Left kidney (tissue), 2 donors: ENCODE results near the gene SH2D4B. TPM values are rescaled to one million over a fixed set of nuclear protein-coding genes. Genes with fewer than 3 reads are reported as not detected.
"Not testable (repeated sequence)": the region's sequence is repeated elsewhere in the genome, so short reads cannot be mapped to it uniquely, and the experiment has no call there.

Experiments used
- DNase-seq: peaks from one replicate; pipeline ENCODE4 v3.0.0-alpha.2; 2013
- polyA plus RNA-seq: library from polyadenylated mRNA; unstranded; fragments of 120-200 nt; gene quantifications from one replicate; pipeline ENCODE4 v1.2.1, GENCODE V29; 2013; ENCODE audit not compliant: insufficient read length

Gene SH2D4B
- polyA plus RNA-seq, 1 donor = 0.15 TPM

DNA sequence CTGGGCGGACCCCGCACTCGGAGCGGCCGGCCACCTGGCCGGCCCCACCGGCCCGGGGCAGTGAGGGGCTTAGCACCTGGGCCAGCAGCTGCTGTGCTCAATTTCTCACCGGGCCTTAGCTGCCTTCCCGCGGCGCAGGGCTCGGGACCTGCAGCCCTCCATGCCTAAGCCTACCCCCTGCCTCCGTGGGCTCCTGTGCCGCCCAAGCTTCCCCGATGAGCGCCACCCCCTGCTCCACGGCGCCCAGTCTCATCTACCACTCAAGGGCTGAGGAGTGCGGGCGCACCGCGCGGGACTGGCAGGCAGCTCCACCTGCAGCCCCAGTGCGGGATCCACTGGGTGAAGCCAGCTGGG, 5.6 kb downstream of the SH2D4B start:
- not testable (repeated sequence) for DNase-seq

GRCh38 chr10:80544316-80544953, 6.7 kb downstream of the SH2D4B start:
- DNase-seq = no peak

DNA sequence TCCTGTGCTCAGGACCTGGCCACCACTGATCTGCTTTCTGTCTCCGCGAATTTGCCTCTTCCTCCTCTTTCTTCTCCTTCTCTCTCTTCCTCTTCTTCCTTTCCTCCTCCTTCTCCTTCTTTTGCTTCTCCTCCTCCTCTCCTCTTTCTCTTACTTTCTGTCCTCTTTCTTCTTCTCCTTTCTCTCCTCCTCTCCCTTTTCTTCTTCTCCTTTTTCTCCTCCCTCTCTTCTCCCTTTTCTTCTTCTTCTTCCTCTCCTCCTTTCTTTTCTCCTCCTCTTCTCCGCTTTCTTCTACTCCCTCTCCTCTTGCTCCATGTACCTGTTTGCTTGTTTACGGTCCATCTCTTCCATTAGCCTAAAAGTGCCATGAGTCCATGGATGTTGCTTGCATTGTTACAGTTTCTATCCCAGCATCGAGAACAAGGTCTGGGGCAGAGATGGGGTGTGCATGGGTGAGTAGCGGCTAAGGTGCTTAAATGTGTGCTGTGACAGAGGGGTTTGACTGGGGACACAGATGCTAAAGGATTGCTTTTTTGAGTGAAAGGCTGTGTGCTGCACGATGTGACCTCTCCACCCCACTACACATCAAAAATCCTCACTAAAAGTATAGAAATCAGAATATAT, 7.7 kb downstream of the SH2D4B start:
- no peak for DNase-seq

DNA sequence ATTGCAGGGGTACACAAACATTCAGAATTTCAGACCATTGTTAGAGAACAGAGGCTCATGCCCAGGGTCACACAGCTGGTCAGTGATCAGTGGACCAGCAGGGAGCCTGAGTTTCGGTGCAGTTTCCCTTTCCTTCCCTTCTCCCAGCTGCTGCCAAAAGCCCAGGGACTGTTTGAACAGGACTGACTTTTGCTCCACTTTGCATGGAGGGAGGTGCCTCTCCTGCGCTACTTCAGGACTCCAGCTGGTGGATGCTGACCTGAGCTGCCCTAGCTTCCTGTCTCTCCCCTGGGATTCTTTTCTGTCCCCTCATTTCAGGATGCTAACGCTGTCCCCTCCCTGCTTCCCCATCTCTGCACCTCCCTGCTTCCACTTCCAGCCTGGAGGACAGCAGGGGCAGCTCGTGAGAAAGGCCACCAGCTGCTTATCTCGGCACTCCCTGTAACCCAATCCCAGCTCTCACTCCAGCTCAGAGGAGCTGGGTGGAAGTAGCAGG, 14.5 kb downstream of the SH2D4B start:
- no peak for DNase-seq

- DNase-seq = no peak
Measured at GRCh38 chr10:80553436-80553835, 15.7 kb downstream of the SH2D4B start.

DNA sequence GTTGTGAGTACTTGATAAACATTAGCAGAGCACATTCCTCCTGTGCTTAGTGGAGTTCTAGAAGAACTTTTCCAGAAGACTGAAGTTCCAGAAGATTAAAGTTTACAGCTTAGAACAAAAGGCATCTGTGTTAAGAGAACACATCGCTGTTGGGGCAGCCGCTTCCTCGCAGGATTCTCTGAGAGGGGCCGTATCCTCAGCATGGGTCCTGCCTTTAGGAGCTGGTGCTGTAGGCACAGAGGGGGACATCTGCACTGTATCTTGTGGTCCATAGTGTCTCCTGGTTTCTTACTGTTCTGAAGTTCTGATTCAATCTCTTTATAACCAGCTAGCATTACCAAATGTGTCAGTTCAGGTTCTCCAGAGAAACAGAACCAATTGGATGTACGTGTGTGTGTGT, 16.3 kb downstream of the SH2D4B start:
- DNase-seq = no peak

DNA sequence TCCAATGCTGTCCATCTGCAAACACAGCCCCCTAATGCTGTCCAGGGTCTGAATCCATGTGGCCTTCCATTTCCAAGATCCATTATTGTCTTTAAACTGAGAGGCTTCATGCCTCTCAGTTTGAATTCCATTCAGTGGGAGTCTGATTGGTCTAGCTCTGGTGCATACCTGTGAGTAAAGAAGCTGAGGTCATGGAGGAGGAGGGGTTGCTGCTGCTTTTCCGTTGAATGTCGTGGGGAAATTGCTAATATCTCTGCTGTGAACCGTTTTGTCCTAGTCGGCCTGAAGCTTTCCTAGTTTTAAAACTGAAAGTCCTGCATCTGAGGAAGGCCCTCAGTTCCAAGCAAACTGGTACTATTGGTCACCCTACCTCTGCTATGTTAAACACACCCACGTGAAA, 17.7 kb downstream of the SH2D4B start:
- no peak for DNase-seq

DNA sequence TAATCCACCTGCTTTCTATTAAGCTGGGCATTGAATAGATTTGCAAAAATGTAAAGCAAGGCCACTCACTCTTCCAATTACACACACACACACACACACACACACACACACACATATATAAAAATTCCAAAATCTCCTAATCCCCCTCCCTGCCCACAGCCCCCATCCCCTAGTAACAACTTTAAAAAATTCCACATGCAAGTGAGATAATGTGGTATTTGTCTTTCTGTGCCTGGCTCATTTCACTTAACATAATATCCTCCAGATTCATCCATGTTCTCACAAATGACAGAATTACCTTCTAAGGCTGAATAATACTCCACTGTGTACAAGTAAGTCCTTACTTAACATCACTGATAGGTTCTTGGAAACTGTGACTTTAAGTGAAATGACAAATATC, 24.2 kb downstream of the SH2D4B start:
- no peak for DNase-seq

- no peak for DNase-seq
Measured at GRCh38 chr10:80567292-80567691, 29.6 kb downstream of the SH2D4B start.

DNA sequence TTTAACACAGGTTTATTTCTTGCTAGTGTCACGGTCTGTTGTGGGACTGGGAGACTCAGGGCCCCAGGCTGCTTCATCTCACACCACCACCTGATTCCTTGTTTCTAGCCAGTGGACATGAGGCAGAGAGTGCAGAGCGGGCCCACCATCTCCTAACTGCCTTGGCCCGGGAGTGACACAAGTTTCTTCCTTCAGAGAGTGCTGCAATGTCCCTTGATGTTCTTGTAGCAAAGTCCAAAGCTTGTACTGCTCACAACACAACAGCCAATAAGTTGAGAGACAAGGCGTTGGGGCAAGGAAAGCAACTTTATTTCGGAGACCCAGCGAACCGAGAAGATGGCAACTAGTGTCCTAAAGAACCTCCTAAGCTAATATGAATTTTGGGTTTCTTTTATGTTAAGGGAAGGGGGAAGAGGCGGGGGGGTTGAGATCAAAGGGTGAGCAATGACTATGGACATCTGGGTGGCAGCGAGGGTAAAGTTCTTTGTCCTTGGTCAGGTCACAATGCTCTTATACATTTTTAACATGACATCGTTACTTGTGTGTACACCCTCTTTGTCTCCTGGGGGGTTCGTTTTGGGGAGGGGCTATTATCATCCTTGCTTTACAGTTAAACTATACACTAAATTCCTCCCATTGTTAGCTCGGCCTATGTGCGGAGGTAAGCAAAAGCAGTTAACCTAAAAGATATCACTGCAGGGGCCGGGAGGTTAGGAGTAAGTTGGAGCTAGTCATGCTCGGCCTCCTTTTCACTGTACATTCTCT, 31.6 kb downstream of the SH2D4B start:
- no peak for DNase-seq

- DNase-seq = no peak
Measured at GRCh38 chr10:80571352-80571751, 33.6 kb downstream of the SH2D4B start.

DNA sequence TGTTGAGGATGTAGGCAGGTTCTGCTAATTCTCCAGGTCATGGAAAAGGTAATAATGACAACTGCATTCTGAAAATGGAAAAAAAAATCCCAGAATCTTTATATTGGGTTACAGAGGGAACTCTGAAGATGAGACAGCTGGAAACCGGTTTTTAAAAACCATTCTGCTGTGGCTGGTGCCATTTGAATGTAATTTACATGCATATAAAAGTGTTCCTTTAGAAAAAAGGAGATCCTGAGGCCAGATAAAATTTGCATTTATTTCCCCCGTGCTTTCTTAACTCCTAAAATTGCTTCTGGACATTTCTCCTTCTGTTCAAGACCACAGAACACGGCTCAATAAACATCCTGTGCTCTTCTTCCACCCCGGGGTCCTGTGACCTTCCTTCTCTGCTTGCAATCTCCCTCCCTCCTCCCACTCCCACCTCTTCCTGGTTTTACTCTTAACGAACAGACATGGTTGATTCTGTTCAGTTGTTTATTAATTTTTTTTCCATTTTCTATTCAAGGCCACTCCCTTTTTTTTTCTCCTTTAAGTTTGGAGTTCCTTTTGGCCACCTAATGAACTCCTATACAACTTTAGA, 41.6 kb downstream of the SH2D4B start:
- DNase-seq = no peak

DNA sequence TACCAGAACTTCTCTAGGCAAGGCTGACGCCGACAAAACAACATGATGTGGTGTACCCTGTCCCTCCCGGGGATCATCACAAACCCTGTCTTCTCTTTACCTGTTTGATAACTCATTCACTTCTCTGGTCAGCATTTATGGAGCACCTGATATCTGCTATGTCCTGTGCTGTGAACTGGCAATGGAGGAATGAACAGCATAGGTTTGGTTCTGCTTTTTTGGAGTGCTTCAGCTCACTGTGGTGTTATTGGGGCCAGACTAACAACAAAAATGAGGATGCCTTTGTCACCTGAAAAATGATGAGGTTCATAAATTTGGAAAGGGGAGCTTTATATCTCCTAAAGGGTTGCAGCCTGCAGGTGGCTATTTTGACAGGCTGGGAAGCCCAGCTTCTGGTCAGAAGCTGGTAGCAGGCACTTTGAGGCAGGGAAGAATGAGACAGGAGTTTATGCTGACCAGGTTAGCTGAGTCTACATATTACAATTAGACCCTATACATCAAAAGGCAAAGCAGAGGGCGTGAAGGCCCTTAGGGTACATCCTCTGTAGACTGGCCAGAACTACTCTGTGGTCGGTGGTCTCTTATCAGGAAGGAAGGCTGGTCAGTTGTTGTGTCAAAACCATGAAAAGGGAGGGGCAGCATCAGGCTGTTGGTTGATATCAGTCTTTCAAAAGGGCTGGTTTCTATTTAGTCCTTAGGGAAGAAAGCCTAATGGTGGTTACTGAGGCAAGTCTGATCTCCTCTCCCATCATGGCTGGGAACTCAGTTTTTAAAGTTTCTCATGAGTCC, 42.3 kb downstream of the SH2D4B start:
- no peak for DNase-seq

GRCh38 chr10:80580638-80581468, 43.2 kb downstream of the SH2D4B start:
- DNase-seq = no peak

- no peak for DNase-seq
Measured at GRCh38 chr10:80581469-80581835, 43.8 kb downstream of the SH2D4B start.

GRCh38 chr10:80582286-80582960, 44.7 kb downstream of the SH2D4B start:
- DNase-seq = no peak

DNA sequence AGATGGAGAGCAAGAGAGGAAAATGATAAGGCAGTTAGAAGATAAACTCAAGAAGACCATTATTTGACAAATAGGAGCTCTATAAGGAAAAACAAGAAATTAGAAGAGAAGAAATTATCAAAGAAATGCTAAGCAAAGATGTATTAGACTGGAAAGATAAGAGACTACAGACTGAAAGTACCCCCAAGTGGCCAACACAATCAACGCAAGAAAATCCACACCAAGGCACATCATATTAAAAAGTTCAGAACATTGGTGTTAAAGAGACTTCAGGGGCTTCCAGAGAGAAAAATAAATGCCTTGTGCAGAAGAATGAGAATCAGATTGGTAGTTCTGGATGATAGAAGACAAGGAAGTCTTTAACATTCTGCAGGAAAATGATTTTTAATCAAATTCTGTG, 46.0 kb downstream of the SH2D4B start:
- no peak for DNase-seq

GRCh38 chr10:80585812-80586211, 48.1 kb downstream of the SH2D4B start:
- DNase-seq = no peak

DNA sequence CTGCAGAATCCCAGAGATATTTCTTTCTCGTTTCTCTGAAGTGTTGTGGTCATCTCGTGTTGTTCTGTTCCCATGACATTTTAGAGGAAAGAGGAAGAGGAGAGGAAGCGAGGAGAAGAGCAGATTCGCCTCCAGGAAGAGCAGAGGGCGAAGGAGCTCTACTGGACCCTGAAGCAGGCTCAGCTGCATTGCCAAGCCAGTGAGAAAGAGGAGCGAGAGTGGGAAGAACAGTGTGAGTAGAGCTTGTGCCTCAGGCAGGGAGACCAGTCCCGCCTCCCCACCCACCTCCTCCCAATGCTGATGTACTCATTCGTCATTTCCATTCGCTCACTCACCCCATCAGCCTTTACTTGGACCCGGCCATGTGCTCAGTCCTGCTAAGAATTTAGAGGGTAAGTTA, 50.8 kb downstream of the SH2D4B start:
- DNase-seq = no peak

DNA sequence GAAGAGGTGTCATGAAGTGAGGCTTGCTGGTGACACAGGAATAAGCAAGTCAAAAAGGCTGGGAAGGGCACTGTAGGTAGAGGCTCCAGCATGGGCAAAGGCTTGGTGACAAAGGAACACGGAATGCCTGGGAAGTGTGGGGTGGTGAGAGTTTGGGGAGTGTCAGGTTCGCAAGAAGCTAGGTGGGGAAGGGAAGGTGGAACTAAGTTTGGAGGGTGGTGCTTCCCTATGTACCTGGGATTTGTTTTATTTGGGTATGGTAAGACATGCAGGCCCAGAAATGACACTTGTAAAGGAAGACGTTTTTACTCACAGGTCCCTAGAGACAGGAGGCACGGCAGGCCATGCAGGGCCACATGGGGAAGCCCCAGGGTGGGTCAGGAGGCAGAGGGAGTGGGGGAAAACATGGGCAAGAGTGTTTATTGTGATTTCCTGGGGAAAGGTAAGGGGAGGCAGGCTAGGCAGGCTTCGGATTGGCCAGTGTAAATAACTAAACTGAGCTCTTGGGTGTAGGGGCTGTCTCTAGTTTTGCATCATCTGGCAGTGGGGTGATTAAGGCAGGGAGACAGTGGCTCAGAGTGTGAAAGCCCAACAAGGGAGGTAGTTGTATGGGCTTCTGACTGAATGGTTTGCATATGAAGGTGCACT, 52.1 kb downstream of the SH2D4B start:
- DNase-seq = no peak
